Activated T-cell treated with anti-CD3 and anti-CD28 coated beads for 48 hours (primary cell): ENCODE measurements around the gene SMAD5.

Experiments
- DNase-seq: peaks from one replicate; pipeline ENCODE4 v3.0.0-alpha.2; 2020; ENCODE audit warnings: low read depth

The SMAD5 gene

DNA sequence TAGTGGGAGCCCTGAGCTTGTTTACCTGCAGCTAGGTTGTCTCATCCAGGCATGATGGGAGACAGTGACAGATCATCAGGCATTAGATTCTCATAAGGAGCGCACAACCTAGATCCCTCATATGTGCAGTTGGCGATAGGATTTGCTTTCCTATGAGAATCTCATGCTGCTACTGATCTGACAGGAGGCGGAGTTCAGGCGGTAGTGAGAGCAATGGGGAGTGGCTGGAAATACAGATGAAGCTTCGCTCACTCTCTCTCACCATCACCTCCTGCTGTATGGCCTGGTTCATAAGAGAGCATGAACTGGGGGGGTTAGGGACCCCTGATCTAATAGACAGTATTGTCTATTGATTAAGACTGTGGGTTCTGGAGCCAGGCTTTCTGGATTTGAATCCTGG, 24.9 kb downstream of the SMAD5 start:
- no peak for DNase-seq

GRCh38 chr5:136159457-136159856, 26.8 kb downstream of the SMAD5 start:
- no peak for DNase-seq

DNA sequence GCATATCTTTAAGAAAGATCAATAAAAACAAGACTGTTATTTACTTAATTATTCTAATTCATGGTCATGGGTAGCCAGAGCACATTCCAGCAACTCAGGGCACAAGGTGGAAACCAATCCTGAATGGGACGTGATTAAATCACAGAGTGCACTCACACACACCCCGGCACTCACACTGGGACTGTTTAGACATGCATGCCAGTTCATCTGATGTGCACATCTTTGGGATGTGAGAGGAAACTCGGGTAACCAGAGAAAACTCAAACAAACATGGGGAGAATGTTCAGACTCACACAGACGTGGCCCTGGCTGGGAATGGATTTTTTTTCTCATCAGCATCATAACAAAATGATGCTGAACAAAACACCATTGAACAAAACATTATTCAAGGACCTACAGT, 29.4 kb downstream of the SMAD5 start:
- DNase-seq, result no peak

DNA sequence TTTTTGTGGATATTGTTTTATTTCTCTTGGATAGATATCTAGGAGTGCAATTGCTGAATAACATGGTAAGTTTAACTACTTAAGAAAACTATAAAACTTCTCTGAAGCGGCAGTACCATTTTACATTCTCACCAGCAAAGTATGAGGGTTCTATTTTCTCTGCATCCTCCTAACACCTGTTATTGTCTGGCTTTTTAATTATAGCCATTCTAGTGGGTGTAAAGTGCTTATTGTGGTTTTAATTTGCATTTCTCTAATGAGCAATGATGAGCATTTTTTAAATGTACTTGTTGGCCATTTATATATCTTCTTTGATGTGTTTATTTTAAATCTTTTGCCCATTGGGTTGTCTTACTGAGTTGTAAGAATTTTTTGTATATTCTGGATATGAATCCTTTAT, 31.6 kb downstream of the SMAD5 start:
- no peak for DNase-seq

DNA sequence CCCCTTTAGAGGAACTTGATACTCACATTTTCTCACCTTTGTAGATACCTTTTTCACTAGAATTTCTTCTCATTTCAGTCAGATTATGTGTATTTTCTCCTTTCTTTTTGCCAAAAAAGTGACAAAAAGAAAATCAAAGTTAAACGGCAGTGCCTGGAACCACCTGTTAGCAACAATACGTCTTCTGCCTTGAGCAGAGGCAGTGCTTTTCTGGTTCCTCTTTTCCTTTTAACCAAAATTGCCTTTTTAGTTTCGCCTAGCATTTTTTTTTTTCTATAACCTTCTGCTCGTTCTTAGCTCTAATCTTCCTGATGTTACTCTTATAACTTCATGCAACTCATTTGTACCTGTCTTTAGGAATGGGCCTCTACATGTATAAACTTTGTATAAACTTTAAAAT, 34.3 kb downstream of the SMAD5 start:
- no peak for DNase-seq

DNA sequence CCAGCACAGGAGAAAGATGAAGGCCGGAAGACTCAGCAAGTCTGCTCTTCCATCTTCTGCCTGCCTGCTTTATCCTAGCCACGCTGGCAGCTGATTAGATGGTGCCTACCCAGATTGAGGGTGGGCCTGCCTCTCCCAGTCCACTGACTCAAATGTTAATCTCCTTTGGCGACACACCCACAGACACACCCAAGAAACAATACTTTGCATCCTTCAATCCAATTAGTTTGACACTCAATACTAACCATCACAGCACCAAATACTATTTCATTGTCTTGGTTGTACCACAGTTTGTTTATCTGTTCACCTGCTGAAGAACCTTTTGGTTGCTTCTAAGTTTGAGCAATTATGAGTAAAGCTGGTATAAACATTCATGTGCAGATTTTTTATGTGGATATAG, 36.6 kb downstream of the SMAD5 start:
- DNase-seq, result no peak

GRCh38 chr5:136174021-136174659, 41.5 kb downstream of the SMAD5 start:
- no peak for DNase-seq

- DNase-seq, result no peak
These were observed 50.0 kb downstream of the SMAD5 start for GRCh38 chr5:136182618-136183017.

DNA sequence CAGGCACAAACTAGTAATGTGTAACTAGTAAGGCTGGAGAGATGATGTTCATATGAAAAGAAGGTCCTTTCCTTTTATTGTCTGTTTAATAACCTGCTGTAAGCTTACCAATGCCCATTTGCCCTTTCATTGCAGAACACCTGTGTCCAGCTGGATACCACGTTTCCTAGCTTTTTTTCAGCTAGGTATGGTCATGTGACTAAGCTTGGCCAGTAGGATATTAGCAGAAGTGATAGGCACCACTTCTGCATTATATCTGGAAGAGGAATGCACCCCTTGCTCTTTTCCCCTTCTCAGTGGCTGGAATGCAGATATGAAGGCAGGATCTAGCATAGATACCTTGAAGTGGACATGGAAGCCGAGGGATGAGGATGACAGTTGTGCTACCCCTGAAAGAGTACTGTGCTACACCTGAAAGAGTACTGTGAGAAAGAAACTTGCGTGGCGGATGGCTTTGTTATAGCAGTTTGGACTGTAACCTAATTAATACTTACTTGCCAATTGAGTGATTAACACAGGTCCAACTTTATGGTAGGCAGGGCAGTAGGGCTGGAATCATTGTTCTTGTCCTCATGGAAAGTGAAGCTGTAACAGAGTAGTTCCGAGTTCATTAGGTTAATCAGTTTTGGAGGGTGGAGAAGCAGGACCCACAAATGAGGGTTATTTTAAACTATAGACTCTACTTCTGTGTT, 53.5 kb downstream of the SMAD5 start:
- no peak for DNase-seq

DNA sequence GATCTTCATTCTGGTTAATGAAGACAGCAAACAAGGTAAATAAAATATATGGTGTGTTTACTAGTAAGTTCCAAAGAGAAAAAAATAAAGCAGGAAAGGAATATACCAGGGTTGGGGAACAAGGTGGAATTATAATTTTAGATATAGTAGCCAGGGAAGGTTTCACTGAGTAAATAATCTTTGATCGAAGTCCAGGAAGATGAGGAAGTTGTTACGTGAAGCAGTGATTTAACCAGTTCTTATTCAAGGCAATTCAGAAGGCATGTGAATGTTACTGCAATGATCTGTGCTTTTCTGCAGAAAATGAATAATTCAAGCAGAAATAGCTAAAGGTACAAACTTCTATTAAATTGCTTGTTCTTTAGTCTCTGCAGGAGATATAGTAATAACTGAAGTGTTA, 54.2 kb downstream of the SMAD5 start:
- no peak for DNase-seq

- no peak for DNase-seq
These were observed 56.2 kb downstream of the SMAD5 start for GRCh38 chr5:136188859-136189258.

DNA sequence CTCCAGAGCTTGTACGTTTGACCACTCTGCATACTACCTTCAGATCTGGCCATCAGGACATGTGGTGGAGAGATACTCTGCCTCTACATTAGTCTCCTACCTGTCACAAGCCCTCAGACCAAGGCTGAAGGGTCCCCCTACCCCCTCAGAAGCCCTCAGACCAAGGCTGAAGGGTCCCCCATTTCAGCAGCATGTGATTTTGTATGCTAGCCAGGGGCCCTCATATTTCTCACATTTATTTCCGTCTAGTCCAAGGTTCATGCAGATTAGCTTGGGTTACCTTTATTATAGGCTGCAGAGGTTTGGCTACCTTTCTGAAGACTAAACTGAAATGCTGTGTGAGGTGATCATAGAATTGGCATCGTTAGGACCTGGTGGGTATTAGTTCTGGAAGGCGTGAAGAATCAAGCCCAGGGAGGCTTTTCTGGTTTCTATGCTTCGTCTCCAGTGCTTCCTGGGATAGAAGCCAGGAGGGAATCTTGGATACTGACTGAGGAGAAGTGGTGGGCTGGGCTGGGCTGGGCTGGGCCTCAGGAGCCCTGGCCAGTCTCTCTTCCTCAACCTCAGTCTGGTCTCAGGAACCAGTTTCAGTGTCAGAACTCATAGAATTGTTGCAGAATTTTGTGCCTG, 57.6 kb downstream of the SMAD5 start:
- no peak for DNase-seq

GRCh38 chr5:136190904-136191303, 58.3 kb downstream of the SMAD5 start:
- DNase-seq, result no peak

DNA sequence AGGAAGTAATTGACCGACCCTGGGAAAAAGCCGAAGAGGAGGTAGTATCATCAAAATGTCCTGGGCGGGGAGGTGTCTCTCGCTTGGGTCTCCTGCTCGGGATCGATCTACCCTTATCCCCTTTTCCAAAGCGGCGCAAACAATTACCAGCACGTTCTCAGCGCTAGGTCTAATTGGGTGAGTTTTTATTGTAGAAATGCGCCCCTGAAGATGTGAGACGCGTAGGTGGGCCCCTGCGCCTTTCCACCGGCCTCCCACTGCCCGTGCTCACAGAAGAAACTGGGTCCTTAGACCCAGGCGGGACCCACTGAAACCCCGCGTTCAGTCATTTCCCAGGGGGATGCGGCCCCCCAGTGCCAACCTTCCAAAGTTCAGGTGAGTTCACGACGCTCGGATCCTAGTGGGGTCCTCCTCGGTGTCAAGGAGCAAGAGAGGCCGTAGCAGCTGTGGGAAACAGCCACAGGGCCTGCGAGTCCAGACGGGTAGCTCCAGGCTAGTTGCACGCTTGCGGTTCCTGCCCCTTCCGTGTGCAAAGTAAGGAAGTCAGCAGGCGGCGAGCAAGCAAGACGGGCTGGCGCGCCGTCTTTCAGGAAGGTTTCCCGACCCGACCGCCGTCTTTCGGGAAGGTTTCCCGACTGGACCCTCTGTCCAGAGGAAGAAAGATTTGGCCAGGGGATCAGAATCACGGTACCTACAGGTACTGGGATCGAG, 58.8 kb downstream of the SMAD5 start:
- no peak for DNase-seq

DNA sequence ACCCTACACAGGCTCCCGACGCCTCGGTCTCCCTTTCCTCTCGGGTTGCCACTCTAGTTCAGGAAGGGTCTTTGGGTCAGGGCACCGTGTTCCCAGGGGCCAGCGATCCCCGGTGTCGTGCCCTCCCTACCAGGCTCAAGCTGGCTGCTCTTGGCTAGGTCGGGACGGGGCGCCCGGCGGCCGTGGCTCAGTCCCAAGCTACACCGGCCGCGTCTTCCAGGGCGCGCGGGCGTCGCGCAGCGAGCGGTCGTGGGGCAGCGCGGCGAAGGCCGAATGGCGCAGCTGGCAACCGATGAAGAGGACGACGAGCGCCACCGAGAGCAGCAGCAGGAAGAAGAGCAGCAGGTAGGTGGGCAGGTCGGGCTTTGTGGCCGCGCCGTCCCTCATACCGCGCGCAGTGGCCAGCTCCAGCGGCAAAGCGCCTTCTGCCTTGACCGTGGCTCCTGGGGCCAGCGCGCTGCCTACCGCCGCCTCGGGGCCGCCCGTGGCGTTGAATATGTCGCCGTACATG, 59.4 kb downstream of the SMAD5 start:
- DNase-seq, result no peak

GRCh38 chr5:136192526-136193321, 60.1 kb downstream of the SMAD5 start, which contains the start of gene SMIM32:
SMIM32 (minus strand) TSS chr5:136193162; CDS start chr5:136192524, 638 bp downstream.
- DNase-seq, result no peak

DNA sequence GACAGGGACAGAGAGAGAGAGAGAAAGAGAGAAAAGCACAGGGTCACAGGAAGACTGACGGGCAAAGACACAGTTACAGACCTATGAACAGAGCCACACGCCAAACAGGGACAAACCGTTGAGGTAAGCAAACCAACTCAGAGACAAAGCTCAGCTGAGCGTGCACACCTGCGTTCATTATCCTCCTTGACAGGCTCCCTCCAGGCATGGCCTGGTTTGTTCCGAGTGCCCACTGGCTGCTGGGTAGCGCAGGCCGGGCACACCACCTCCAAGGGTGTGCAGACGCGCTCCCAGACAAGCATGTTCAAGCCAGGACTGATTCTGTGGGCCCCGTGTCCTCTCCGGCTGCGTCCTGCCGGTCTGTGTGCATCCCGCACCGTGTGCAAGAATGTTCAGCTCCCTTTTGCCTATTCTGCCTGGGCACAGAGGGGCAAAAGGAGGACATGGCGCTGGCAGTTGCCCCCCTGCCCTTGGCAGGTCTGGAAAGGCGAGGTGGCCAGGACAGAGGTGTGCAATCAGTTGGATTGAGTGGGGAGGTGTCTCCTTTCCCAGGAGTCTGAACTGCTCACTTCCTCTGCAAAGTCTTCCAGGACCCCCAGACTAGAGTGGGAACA, 60.8 kb downstream of the SMAD5 start:
- DNase-seq, result no peak

DNA sequence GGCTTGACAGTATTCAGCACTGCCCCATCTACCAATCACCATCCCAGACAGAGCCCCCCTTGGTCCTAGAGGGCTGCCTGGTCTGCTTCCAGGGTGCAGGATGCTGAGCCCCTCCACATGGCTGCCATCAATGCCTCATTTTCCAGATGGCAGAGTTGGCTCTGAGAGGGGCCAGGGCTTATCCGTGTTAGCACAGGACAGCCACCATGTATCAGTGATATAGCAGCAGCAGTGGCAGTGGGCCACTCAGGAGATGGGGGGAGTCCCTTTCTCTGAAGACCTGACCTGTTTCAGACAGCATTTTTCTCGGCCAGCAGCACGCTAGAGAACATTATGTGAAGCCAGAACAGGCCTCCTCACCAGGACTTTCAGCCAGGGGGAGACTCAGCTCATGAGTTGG, 61.9 kb downstream of the SMAD5 start:
- no peak for DNase-seq

DNA sequence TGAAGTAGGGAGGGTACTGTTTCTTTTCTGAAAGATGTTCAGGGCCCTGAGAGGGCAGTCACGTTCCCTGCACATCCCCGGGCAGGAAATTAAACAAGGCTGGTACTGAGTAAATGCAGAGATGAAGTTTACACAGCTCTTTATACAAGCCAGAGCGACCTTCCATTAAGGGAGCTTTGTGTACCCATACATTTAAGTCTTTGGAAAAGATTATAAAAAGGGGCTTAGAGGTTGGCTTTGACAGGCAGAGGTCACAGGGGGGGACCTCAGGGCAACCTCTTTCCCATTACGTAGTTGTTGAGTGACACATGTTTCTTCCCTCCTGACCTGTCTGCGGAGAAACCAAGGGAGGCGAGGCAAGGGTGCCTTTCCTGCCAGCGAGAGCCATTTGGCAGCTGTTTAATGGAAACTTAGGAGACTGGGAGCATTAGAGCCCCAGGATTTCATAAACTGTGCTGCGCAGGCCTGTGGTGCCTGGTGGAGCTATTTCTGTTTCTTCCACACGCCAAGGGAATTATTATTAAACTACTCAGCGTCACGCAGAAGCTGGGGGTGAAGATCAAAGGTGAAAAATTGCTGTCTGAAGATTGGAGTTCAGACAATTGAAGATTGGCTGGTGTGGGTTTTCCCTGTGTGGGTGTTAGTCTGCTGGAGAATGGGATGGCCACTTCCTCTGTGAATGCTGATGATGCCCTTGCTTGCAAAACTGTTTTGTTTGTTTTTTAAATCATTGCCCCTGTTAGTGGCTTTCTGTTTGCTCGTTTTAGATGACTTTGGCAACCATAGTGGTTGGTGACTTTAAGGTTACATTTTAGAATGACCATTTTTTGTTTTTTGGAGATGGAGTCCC, 63.6 kb downstream of the SMAD5 start:
- DNase-seq, result no peak

- no peak for DNase-seq
These were observed 65.0 kb downstream of the SMAD5 start for GRCh38 chr5:136197462-136198142.
